GM10248 (cell line): ENCODE data around the gene ITGB3.

Source experiments
- CTCF ChIA-PET: fragments of 300-600 bp; sonication (Branson Sonifier 250); formaldehyde crosslinking; extraction: SDS; loops from one replicate; lab custom pipeline; 2021; ENCODE audit warnings: antibody characterized with exemption; lab: Yijun Ruan, JAX
- POLR2A ChIA-PET: fragments of 350-650 bp; sonication (Branson Sonifier 250); formaldehyde crosslinking; extraction: SDS; loops from one replicate; lab custom pipeline; 2020; ENCODE audit warnings: antibody characterized with exemption; lab: Yijun Ruan, JAX
- DNase-seq: peaks from one replicate; pipeline ENCODE4 v3.0.0; 2012; ENCODE audit errors: extremely low spot score
- CTCF ChIP-seq: IDR thresholded peaks from 2 replicates; pipeline ENCODE4 v1.5.1; 2012; ENCODE audit warnings: mild to moderate bottlenecking, low read depth; ENCODE audit errors: extremely low read depth, missing control alignments, control extremely low read depth

Gene ITGB3

GRCh38 chr17:47208744-47209488 is 44.7 kb upstream of the ITGB3 start, which contains the start of gene MYL4:
Gene MYL4, plus strand, starts transcription at chr17:47209348. Its CDS starts 75 bp downstream, at chr17:47209423.
- no peak for DNase-seq
- CTCF ChIA-PET: interaction anchor here (2.7 to 4.0 kb wide), 3 partner anchors 11 to 107 kb away, joined by 12 to 29 read pairs (median 18); no protein-coding TSS in a partner anchor
- TF ChIP-seq CTCF: no peak
- POLR2A ChIA-PET: no interaction called here

GRCh38 chr17:47209499-47209898 is 44.1 kb upstream of the ITGB3 start:
- DNase-seq: no peak
- POLR2A ChIA-PET: no interaction called here
- CTCF ChIA-PET: interaction anchor here (1.4 to 4.0 kb wide), 4 partner anchors 10 to 106 kb away, joined by 3 to 29 read pairs (median 15); no protein-coding TSS in a partner anchor
- no peak for TF ChIP-seq CTCF

GRCh38 chr17:47210105-47210504 is 43.5 kb upstream of the ITGB3 start:
- no peak for DNase-seq
- ChIA-PET CTCF (interaction anchor here (0.9 to 4.0 kb wide), 5 partner anchors 10 to 106 kb away, joined by 3 to 18 read pairs (median 12); no protein-coding TSS in a partner anchor), POLR2A (no interaction called here)
- no peak for TF ChIP-seq CTCF

- ChIA-PET POLR2A (no interaction called here), CTCF (interaction anchor here (0.9 to 4.0 kb wide), 5 partner anchors 9 to 105 kb away, joined by 3 to 18 read pairs (median 12); no protein-coding TSS in a partner anchor)
- DNase-seq: no peak
- TF ChIP-seq CTCF: no peak
These were observed 42.8 kb upstream of the ITGB3 start for GRCh38 chr17:47210779-47211178.

- ChIA-PET POLR2A (no interaction called here), CTCF (no interaction called here)
- DNase-seq: no peak
- no peak for TF ChIP-seq CTCF
These were observed 41.2 kb upstream of the ITGB3 start for GRCh38 chr17:47212458-47212857.

- ChIA-PET CTCF (no interaction called here), POLR2A (no interaction called here)
- DNase-seq: no peak
- no peak for TF ChIP-seq CTCF
These were observed 40.1 kb upstream of the ITGB3 start for GRCh38 chr17:47213540-47213939.
